ENCODE results near the gene CHD1L.

DNA sequence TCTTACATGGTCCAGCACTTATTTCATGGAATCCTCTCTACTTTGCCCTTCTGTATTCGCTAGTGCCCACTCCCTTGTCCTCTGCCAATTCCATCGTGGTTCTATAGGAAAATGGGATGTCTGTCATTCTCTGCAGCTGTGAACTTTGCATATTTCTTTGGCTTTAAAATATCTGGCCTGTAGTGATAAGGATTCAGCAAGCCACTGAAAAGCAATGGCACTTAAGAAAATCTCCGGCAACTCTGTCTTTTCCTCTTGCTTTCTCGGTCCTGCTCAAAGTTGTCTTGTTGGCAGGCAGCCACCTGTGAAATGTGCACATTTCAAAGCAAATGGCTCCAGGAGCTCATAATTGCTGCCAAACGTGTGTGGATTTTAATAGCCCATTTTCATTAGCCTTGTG is 91.8 kb downstream of the CHD1L start:
- TF ChIP-seq, protein P1, sequence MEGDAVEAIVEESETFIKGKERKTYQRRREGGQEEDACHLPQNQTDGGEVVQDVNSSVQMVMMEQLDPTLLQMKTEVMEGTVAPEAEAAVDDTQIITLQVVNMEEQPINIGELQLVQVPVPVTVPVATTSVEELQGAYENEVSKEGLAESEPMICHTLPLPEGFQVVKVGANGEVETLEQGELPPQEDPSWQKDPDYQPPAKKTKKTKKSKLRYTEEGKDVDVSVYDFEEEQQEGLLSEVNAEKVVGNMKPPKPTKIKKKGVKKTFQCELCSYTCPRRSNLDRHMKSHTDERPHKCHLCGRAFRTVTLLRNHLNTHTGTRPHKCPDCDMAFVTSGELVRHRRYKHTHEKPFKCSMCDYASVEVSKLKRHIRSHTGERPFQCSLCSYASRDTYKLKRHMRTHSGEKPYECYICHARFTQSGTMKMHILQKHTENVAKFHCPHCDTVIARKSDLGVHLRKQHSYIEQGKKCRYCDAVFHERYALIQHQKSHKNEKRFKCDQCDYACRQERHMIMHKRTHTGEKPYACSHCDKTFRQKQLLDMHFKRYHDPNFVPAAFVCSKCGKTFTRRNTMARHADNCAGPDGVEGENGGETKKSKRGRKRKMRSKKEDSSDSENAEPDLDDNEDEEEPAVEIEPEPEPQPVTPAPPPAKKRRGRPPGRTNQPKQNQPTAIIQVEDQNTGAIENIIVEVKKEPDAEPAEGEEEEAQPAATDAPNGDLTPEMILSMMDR (IDR thresholded peaks at IDR 0.05; ENCODE audit: low read depth, low read length, missing input control), result no peak
- no peak for TF ChIP-seq GABPA (IDR thresholded peaks at IDR 0.05 in 1 of 2, conservative IDR thresholded peaks at IDR 0.05 in 1 of 2)
- TF ChIP-seq, protein P2, sequence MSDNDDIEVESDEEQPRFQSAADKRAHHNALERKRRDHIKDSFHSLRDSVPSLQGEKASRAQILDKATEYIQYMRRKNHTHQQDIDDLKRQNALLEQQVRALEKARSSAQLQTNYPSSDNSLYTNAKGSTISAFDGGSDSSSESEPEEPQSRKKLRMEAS (IDR thresholded peaks at IDR 0.05), result no peak
- TF ChIP-seq TAF1 (conservative IDR thresholded peaks at IDR 0.05), result no peak
- TF ChIP-seq JUND (IDR thresholded peaks at IDR 0.05), result no peak

All from liver (tissue), 3 donors.